Fibroblast of lung (primary cell): ENCODE data around the gene SLC35F4.

Source experiments
- EZH2 ChIP-seq: IDR thresholded peaks from 2 replicates; pipeline ENCODE4 v1.5.1; 2012; ENCODE audit warnings: low read length, control low read depth, mild to moderate bottlenecking; ENCODE audit errors: missing control alignments
- TF ChIP-seq, protein P1 (sequence below), 2 donors: IDR thresholded peaks in 1 of 2; conservative IDR thresholded peaks in 1 of 2; 1 replicate in 1 of 2; 2 replicates in 1 of 2; pipeline ENCODE4 v1.5.1; 2011 to 2012; ENCODE audit warnings: low read length in 2 of 2, control low read depth in 1 of 2, inconsistent platforms in 1 of 2, low read depth in 1 of 2, mild to moderate bottlenecking in 1 of 2

- TF ChIP-seq, protein P1, sequence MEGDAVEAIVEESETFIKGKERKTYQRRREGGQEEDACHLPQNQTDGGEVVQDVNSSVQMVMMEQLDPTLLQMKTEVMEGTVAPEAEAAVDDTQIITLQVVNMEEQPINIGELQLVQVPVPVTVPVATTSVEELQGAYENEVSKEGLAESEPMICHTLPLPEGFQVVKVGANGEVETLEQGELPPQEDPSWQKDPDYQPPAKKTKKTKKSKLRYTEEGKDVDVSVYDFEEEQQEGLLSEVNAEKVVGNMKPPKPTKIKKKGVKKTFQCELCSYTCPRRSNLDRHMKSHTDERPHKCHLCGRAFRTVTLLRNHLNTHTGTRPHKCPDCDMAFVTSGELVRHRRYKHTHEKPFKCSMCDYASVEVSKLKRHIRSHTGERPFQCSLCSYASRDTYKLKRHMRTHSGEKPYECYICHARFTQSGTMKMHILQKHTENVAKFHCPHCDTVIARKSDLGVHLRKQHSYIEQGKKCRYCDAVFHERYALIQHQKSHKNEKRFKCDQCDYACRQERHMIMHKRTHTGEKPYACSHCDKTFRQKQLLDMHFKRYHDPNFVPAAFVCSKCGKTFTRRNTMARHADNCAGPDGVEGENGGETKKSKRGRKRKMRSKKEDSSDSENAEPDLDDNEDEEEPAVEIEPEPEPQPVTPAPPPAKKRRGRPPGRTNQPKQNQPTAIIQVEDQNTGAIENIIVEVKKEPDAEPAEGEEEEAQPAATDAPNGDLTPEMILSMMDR (conservative IDR thresholded peaks at IDR 0.05 in 1 of 2, IDR thresholded peaks at IDR 0.05 in 1 of 2; ENCODE audit: low read depth in 1 of 2, low read length in 2 of 2), result no peak
- no peak for TF ChIP-seq EZH2
Observed at GRCh38 chr14:57865403-57866198, at the start of gene SLC35F4.
